Upper lobe of right lung (tissue), 1 donor: ENCODE results near the gene HLA-DPB1. TPM values are rescaled to one million over a fixed set of nuclear protein-coding genes. Genes with fewer than 3 reads are reported as not detected.
A peak's percentile ranks its signal among the peaks of the same experiment; 100 is the strongest.

Experiments
- ATAC-seq: fragments of 200-7000 bp; cut with Tn5 transposase; one replicate; pipeline ENCODE4 v1.9.1; 2020; ENCODE audit warnings: mild to moderate bottlenecking, moderate library complexity
- DNase-seq: peaks from one replicate; pipeline ENCODE4 v3.0.0-alpha.2; 2020
- H3K27ac ChIP-seq: fragments of 200-600 bp; one replicate; pipeline ENCODE4 v1.8.0; 2022
- H3K27me3 ChIP-seq: fragments of 200-600 bp; one replicate; pipeline ENCODE4 v1.8.0; 2022; ENCODE audit warnings: mild to moderate bottlenecking
- H3K36me3 ChIP-seq: fragments of 200-600 bp; one replicate; pipeline ENCODE4 v1.8.0; 2022
- H3K4me1 ChIP-seq: fragments of 200-600 bp; one replicate; pipeline ENCODE4 v1.8.0; 2022
- H3K4me3 ChIP-seq: fragments of 200-600 bp; one replicate; pipeline ENCODE4 v1.8.0; 2022; ENCODE audit warnings: mild to moderate bottlenecking
- H3K9me3 ChIP-seq: fragments of 200-600 bp; one replicate; pipeline ENCODE4 v1.8.0; 2022
- intact Hi-C: fragments of 100-400 bp; cut with DNase I; formaldehyde crosslinking; loops from one replicate; pipeline ENCODE4 v1.11.0; 2022
- total RNA-seq: library from RNA; stranded (reverse); fragmentation: NEBNext Ultra II Directional; extraction: Animal tissue kit (Norgen Biotek cat#: 25700); gene quantifications from one replicate; pipeline ENCODE4 v1.2.1, GENCODE V29; 2021
- TF ChIP-seq, protein P1 (sequence below): fragments of 200-600 bp; IDR thresholded peaks from one replicate; pipeline ENCODE4 v1.8.0; 2022; ENCODE audit warnings: antibody characterized with exemption
- donor health status: DM: no; HTN: yes; CAD: no; lungs with severe emphysema.

Gene HLA-DPB1
- total RNA-seq, 1 donor from 2014 or later = 385 TPM

DNA sequence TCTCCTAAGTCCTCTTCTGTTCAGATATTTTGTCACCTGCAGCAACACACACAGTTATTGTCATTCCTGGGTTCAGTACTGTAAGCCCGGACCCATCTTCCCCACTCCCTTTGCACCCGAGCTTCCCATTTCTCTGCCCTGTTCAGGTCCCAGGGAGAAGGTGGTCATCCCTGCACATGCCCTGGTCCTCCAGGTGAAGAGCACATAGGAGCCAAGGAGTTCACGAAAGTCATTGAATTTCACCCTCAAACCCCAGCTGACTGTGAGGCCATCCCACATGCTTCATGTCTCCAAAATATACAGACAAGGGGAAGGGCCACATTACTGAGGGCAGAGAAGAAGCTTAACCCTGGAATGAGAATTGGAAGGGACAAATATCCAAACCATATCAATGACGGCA lies 10.5 kb upstream of the HLA-DPB1 start:
- no peaks in the 10 kb centered on the region for H3K27me3 ChIP-seq

DNA sequence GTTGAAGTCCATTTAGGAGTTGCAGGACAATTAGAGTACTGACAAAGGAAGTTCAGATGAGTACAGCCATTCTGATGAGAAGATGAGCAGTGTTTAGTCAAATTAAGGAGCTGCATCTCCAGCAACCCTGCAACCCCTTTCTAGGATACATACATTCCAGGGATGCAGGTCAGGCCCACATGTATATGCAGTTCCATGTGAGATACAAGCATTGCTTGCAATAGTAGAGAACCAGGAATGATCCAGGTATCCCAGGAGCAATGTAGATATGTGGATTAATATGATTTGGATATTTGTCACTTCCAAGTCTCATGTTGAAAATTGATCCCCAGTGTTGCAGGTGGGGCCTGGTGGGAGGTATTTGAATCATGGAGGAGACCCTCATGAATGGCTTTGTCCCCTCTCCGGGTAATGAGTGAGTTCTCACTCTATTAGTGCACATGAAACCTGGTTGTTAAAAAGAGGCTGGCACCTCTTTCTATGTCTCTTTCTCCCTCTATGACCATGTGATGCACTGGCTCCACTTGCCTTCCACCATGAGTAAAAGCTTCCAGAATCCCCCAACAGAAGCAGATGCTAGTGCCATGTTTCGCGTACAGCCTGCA lies 8.8 kb upstream of the HLA-DPB1 start:
- H3K27ac ChIP-seq = no peak overlapping the region
- intact Hi-C loops = no loop called here
- TF ChIP-seq, protein P1, sequence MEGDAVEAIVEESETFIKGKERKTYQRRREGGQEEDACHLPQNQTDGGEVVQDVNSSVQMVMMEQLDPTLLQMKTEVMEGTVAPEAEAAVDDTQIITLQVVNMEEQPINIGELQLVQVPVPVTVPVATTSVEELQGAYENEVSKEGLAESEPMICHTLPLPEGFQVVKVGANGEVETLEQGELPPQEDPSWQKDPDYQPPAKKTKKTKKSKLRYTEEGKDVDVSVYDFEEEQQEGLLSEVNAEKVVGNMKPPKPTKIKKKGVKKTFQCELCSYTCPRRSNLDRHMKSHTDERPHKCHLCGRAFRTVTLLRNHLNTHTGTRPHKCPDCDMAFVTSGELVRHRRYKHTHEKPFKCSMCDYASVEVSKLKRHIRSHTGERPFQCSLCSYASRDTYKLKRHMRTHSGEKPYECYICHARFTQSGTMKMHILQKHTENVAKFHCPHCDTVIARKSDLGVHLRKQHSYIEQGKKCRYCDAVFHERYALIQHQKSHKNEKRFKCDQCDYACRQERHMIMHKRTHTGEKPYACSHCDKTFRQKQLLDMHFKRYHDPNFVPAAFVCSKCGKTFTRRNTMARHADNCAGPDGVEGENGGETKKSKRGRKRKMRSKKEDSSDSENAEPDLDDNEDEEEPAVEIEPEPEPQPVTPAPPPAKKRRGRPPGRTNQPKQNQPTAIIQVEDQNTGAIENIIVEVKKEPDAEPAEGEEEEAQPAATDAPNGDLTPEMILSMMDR = no peak

More for the DNA sequence above, 10.5 kb upstream of the HLA-DPB1 start:
- peaks cover 23% of the 10 kb centered on the region for H3K36me3 ChIP-seq
- H3K9me3 ChIP-seq = no peaks in the 10 kb centered on the region
- H3K4me1 ChIP-seq = no peaks in the 10 kb centered on the region
- TF ChIP-seq, protein P1 = no peak
- intact Hi-C loops = no loop called here
- no peak overlapping the region for H3K4me3 ChIP-seq
- DNase-seq = no peak
- no peak overlapping the region for H3K27ac ChIP-seq
- no peak for ATAC-seq

GRCh38 chr6:33069021-33069738 lies 6.6 kb upstream of the HLA-DPB1 start:
- H3K36me3 ChIP-seq = peaks cover 23% of the 10 kb centered on the region
- ATAC-seq = no peak

More for the DNA sequence above, 8.8 kb upstream of the HLA-DPB1 start:
- ATAC-seq (no peak), DNase-seq (no peak)
- no peaks in the 10 kb centered on the region for H3K9me3 ChIP-seq
- no peaks in the 10 kb centered on the region for H3K4me1 ChIP-seq
- peaks cover 23% of the 10 kb centered on the region for H3K36me3 ChIP-seq
- no peak overlapping the region for H3K4me3 ChIP-seq
- H3K27me3 ChIP-seq = no peaks in the 10 kb centered on the region

DNA sequence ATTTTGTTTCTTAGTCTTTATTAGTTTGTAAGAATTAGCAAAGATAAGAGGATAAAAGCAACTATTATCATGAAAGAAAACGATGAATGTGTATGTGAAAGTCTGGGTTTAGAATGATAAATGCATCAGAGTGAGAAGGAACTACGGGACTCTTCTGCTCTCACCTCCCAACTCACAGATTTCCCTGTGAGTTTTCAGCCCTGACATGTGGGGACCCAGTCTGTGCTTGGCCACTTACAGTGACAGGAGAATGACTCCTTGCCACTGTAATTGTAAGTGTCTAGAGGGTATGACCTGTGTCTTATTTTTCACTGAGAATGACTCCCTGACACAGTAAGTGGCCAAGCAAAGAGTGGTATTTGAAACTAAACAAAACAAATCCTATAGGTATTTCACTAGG lies 4.9 kb upstream of the HLA-DPB1 start:
- no peaks in the 10 kb centered on the region for H3K9me3 ChIP-seq
- intact Hi-C loops = no loop called here
- H3K27ac ChIP-seq = no peak overlapping the region
- DNase-seq = no peak
- H3K27me3 ChIP-seq = no peaks in the 10 kb centered on the region
- peaks cover 23% of the 10 kb centered on the region for H3K36me3 ChIP-seq
- peak overlapping the region; percentile 58 for H3K4me3 ChIP-seq
- ATAC-seq = no peak
- H3K4me1 ChIP-seq = peaks cover 7% of the 10 kb centered on the region
- TF ChIP-seq, protein P1 = no peak

More at GRCh38 chr6:33069021-33069738, 6.6 kb upstream of the HLA-DPB1 start:
- Histone ChIP-seq H3K4me3 (no peak overlapping the region), H3K4me1 (peaks cover 7% of the 10 kb centered on the region), H3K27ac (no peak overlapping the region), H3K9me3 (no peaks in the 10 kb centered on the region), H3K27me3 (no peaks in the 10 kb centered on the region)
- intact Hi-C loops = no loop called here
- TF ChIP-seq, protein P1 = no peak
- DNase-seq = no peak

GRCh38 chr6:33071569-33071968 lies 4.2 kb upstream of the HLA-DPB1 start:
- Histone ChIP-seq H3K36me3 (peaks cover 23% of the 10 kb centered on the region), H3K27ac (no peak overlapping the region), H3K4me3 (peak overlapping the region; percentile 58), H3K9me3 (no peaks in the 10 kb centered on the region), H3K4me1 (peaks cover 7% of the 10 kb centered on the region), H3K27me3 (no peaks in the 10 kb centered on the region)
- TF ChIP-seq, protein P1 = no peak
- ATAC-seq (no peak), DNase-seq (no peak)
- intact Hi-C loops = no loop called here
